ENCODE measurements around the gene NPHP4.

The NPHP4 gene

DNA sequence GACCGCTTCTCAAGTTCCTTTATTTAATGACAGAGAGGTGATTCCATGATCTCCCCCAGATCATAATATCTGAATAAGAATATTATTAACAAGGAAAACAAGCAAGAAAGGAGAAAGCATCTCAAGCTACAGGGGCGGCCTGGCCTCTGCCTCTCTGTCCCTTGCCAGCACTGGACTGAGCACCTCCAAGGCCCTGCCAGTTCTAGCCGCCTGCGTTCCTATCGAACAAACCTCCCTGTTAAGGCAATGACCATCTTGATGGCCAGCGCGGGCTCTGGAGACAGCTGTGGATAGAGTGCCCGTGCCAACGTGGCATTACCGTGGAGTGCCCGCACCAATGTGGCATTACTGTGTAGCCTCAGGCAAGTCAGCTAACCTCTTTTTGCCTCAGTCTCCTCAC, 84.8 kb downstream of the NPHP4 start:
- Histone ChIP-seq H3K4me1 (ENCODE audit: control insufficient read depth, insufficient read depth, low read length, poor library complexity, severe bottlenecking) (no peaks in the 10 kb centered on the region), H3K4me3 (ENCODE audit: extremely low read depth, insufficient read depth, low read length, poor library complexity, severe bottlenecking) (no peak overlapping the region), H3K9me3 (ENCODE audit: control insufficient read depth, low read length) (no peaks in the 10 kb centered on the region), H3K27ac (ENCODE audit: low read depth, low read length, severe bottlenecking) (no peak overlapping the region), H3K36me3 (ENCODE audit: control insufficient read depth, insufficient read depth, low read length) (peaks cover 18% of the 10 kb centered on the region)
- WGBS, 2 experiments (ENCODE audit: insufficient coverage in 2 of 2) = 89 to 96% methylated on average over 8 to 10 of the region's 11 CpGs

DNA sequence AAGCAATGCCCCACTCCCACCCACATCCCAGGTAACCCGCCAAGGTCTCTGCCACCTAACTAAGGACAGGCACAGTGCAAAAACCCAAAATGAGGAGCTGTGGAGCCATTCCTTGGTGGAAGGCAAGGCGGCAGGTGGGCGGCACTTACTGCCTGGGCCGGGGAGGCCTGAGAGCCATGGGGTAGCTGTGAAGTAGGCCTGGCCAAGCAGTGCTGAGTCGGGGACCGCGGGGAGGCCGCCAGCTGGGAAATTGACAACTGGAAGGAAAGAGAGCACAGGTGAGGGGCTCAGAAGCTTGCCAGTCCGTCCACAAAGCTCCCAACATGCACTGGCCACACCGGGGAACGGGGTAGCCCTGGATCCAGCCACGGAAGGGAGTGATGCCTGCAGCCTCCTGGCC, 85.3 kb downstream of the NPHP4 start:
- H3K4me1 ChIP-seq (ENCODE audit: control insufficient read depth, insufficient read depth, low read length, poor library complexity, severe bottlenecking) = no peaks in the 10 kb centered on the region
- H3K27ac ChIP-seq (ENCODE audit: low read depth, low read length, severe bottlenecking) = no peak overlapping the region
- H3K9me3 ChIP-seq (ENCODE audit: control insufficient read depth, low read length) = no peaks in the 10 kb centered on the region
- H3K4me3 ChIP-seq (ENCODE audit: extremely low read depth, insufficient read depth, low read length, poor library complexity, severe bottlenecking) = no peak overlapping the region
- H3K36me3 ChIP-seq (ENCODE audit: control insufficient read depth, insufficient read depth, low read length) = peaks cover 18% of the 10 kb centered on the region
- 97 to 98% methylated on average over 10 to 11 of the region's 12 CpGs for WGBS, 2 experiments (ENCODE audit: insufficient coverage in 2 of 2)

DNA sequence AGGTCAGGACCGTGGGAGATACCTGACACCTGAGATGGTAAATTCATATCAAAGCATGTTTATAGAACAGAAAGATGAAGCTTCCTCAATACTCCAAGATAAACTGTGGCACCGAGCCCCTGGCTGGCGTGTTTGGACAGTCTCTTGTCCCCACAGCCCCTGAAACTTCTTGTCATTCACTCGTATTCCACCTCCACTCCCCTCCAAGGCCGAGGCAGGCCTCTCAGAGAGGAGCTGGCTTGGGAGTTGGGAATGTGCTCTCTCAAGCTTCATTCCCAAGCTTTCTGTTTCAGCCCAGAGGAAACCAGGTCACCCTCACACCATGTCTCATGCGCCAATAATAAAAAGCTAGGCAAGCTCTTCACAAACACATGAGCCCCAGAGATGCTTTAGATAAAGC, 86.1 kb downstream of the NPHP4 start:
- H3K27ac ChIP-seq (ENCODE audit: low read depth, low read length, severe bottlenecking) = no peak overlapping the region
- H3K4me1 ChIP-seq (ENCODE audit: control insufficient read depth, insufficient read depth, low read length, poor library complexity, severe bottlenecking) = no peaks in the 10 kb centered on the region
- no peak overlapping the region for H3K4me3 ChIP-seq (ENCODE audit: extremely low read depth, insufficient read depth, low read length, poor library complexity, severe bottlenecking)
- H3K36me3 ChIP-seq (ENCODE audit: control insufficient read depth, insufficient read depth, low read length) = peaks cover 16% of the 10 kb centered on the region
- WGBS, 2 experiments (ENCODE audit: insufficient coverage in 2 of 2) = 100% methylated on average over 2 of the region's 6 CpGs; no CpG with 5 or more reads in 1 of the 2 experiments
- H3K9me3 ChIP-seq (ENCODE audit: control insufficient read depth, low read length) = no peaks in the 10 kb centered on the region

DNA sequence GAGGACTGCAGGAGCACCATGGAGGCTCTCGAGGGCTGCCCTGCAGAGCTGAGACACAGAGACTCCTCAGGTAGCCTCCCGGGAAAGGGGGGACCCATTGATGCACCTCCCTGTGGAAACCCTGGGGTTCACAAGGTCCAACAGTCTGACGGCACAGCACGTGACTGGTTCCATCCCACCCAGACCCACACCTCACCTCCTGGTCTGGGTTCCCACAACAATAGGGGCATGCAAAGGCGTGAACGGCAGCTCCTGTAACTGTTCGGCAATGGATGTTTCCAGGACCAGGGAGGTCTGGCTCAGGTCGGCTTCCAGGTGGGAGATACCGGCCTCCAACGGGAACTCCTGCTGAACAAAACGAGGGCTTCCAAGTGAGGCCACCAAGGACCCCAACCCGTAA, 86.8 kb downstream of the NPHP4 start:
- Histone ChIP-seq H3K9me3 (ENCODE audit: control insufficient read depth, low read length) (no peaks in the 10 kb centered on the region), H3K27ac (ENCODE audit: low read depth, low read length, severe bottlenecking) (no peak overlapping the region), H3K36me3 (ENCODE audit: control insufficient read depth, insufficient read depth, low read length) (peaks cover 16% of the 10 kb centered on the region), H3K4me3 (ENCODE audit: extremely low read depth, insufficient read depth, low read length, poor library complexity, severe bottlenecking) (no peak overlapping the region), H3K4me1 (ENCODE audit: control insufficient read depth, insufficient read depth, low read length, poor library complexity, severe bottlenecking) (no peaks in the 10 kb centered on the region)
- 93 to 95% methylated on average over 9 to 11 of the region's 12 CpGs for WGBS, 2 experiments (ENCODE audit: insufficient coverage in 2 of 2)

DNA sequence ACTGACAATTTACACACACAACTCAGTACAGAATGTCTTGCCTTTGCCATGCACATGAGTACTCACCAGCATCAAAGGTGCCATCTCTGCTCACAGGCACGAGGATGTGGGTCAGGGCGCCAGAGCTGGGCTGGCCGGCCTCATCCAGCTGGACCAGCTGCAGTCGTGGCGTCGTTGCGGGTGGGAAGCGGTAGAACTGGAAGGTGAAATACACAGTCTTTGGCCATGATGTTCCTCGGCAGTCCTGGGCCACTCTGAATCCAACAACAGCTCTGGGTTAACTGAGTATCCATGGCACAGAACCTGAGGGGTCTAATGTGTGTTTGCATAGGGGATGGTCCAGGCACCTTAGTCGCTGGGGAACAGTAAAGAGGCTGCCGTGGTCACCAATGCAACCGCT, 87.7 kb downstream of the NPHP4 start:
- H3K4me1 ChIP-seq (ENCODE audit: control insufficient read depth, insufficient read depth, low read length, poor library complexity, severe bottlenecking) = no peaks in the 10 kb centered on the region
- no peak overlapping the region for H3K4me3 ChIP-seq (ENCODE audit: extremely low read depth, insufficient read depth, low read length, poor library complexity, severe bottlenecking)
- peaks cover 16% of the 10 kb centered on the region for H3K36me3 ChIP-seq (ENCODE audit: control insufficient read depth, insufficient read depth, low read length)
- H3K27ac ChIP-seq (ENCODE audit: low read depth, low read length, severe bottlenecking) = no peak overlapping the region
- 88 to 94% methylated on average over 11 to 12 of the region's 12 CpGs for WGBS, 2 experiments (ENCODE audit: insufficient coverage in 2 of 2)
- H3K9me3 ChIP-seq (ENCODE audit: control insufficient read depth, low read length) = no peaks in the 10 kb centered on the region

DNA sequence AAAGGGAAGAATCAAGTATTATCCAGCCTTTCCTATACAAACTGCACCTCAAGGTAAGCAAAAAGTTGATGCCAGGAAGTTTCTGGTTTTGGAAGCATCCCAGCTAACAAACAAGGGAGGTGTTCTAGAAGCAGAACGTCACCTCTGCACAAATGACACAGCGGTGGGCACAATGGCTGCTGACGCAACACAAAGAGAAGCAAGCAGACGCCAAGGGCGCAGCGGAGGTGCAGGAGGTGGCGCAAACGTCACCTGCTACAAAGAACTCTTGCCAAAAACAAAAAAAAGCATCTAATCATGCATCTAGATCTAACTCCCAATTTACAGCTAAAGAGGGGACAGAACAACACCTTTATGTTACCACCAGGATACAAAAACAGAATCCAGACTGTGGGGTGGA, 88.5 kb downstream of the NPHP4 start:
- H3K36me3 ChIP-seq (ENCODE audit: control insufficient read depth, insufficient read depth, low read length) = peaks cover 16% of the 10 kb centered on the region
- 90 to 91% methylated on average over 8 of the region's 8 CpGs for WGBS, 2 experiments (ENCODE audit: insufficient coverage in 2 of 2)
- no peak overlapping the region for H3K4me3 ChIP-seq (ENCODE audit: extremely low read depth, insufficient read depth, low read length, poor library complexity, severe bottlenecking)
- no peak overlapping the region for H3K27ac ChIP-seq (ENCODE audit: low read depth, low read length, severe bottlenecking)
- H3K4me1 ChIP-seq (ENCODE audit: control insufficient read depth, insufficient read depth, low read length, poor library complexity, severe bottlenecking) = no peaks in the 10 kb centered on the region
- no peaks in the 10 kb centered on the region for H3K9me3 ChIP-seq (ENCODE audit: control insufficient read depth, low read length)

DNA sequence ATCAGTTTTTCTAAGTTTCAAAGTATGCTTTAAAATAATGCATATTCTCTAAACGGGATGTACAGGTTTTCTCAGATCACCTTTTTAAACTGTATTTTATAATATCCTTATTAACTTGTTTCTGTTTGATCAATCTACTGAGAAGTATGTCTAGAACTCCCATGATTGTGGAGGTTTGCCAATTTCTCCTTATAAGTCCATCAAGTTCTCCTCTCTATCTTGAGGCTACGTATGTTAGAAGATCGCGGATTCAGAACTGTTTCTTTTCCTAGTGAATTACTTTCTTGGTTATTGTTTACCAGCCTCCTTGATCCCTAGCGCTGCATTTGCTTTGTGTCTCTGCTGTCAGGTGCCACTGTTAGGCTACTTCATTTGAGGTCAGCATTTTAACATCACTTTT, 89.2 kb downstream of the NPHP4 start:
- H3K4me1 ChIP-seq (ENCODE audit: control insufficient read depth, insufficient read depth, low read length, poor library complexity, severe bottlenecking) = no peaks in the 10 kb centered on the region
- no peak overlapping the region for H3K27ac ChIP-seq (ENCODE audit: low read depth, low read length, severe bottlenecking)
- H3K4me3 ChIP-seq (ENCODE audit: extremely low read depth, insufficient read depth, low read length, poor library complexity, severe bottlenecking) = no peak overlapping the region
- no peaks in the 10 kb centered on the region for H3K9me3 ChIP-seq (ENCODE audit: control insufficient read depth, low read length)
- 100% methylated on average over 1 to 4 of the region's 5 CpGs for WGBS, 2 experiments (ENCODE audit: insufficient coverage in 2 of 2)
- peaks cover 16% of the 10 kb centered on the region for H3K36me3 ChIP-seq (ENCODE audit: control insufficient read depth, insufficient read depth, low read length)

DNA sequence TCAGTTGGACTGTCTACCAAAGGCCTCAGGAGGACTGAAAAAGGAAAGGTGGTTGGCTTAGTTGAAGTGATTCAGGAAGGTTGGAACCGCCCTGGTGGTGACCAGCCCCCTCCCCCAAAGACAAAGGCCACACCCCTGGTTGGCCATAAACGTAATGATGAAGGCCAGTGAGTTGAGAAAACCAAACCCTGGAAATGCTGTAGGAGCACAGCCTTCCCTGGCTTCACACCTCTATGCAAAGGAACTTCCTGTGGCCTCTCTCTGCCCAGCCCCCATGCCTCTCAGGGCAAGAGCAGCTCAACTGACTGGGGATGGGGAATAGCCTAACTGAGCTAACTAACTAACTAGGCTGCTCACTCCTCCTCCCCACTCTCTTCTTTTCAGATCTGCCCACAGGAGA, 90.4 kb downstream of the NPHP4 start:
- H3K27ac ChIP-seq (ENCODE audit: low read depth, low read length, severe bottlenecking) = no peak overlapping the region
- H3K36me3 ChIP-seq (ENCODE audit: control insufficient read depth, insufficient read depth, low read length) = peaks cover 16% of the 10 kb centered on the region
- no peaks in the 10 kb centered on the region for H3K9me3 ChIP-seq (ENCODE audit: control insufficient read depth, low read length)
- WGBS, 2 experiments (ENCODE audit: insufficient coverage in 2 of 2) = no CpG with 5 or more reads among the region's 2 CpGs
- peaks cover under 1% of the 10 kb centered on the region for H3K4me1 ChIP-seq (ENCODE audit: control insufficient read depth, insufficient read depth, low read length, poor library complexity, severe bottlenecking)
- H3K4me3 ChIP-seq (ENCODE audit: extremely low read depth, insufficient read depth, low read length, poor library complexity, severe bottlenecking) = no peak overlapping the region

DNA sequence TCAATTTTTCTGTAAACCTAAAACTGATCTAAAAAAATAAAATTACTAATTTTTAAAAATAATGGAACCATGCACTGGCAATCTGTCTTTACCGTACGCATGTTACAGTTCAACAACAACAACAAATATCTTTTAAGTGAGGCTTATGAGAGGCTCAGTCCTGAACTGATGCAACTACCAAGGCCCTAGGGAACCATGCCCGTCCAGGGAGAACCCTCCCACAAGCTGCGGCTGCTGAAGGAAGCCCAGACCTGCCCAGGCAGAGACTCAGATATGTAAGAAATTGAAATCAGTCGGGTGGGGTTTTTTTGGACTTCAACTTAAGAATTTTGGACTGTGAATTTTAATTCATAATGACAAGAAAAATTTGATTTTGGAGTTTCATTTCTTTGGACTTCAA, 91.1 kb downstream of the NPHP4 start:
- Histone ChIP-seq H3K4me1 (ENCODE audit: control insufficient read depth, insufficient read depth, low read length, poor library complexity, severe bottlenecking) (peaks cover 4% of the 10 kb centered on the region), H3K27ac (ENCODE audit: low read depth, low read length, severe bottlenecking) (no peak overlapping the region), H3K9me3 (ENCODE audit: control insufficient read depth, low read length) (no peaks in the 10 kb centered on the region), H3K36me3 (ENCODE audit: control insufficient read depth, insufficient read depth, low read length) (peaks cover 16% of the 10 kb centered on the region), H3K4me3 (ENCODE audit: extremely low read depth, insufficient read depth, low read length, poor library complexity, severe bottlenecking) (no peak overlapping the region)
- 76 to 100% methylated on average over 3 to 4 of the region's 5 CpGs for WGBS, 2 experiments (ENCODE audit: insufficient coverage in 2 of 2)

DNA sequence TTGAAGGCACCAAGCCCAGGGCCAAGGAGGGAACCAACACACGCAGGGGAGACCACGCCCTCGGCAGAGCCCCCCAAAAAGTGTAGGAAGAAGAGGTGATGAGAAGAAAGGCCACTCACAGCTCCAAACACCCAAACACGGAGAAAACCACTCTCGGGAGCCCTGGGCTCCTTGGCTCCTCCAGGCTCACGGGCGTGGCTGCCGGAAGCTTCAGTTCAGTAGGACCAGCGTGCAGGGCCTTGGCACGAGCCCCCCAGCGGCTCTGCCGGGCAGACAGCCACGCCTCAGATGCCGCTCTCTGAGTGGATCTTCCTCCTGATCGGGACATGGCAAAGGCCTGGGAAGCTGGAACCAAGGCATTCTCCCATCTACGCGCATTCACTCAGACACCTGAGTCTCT, 94.0 kb downstream of the NPHP4 start:
- WGBS, 2 experiments (ENCODE audit: insufficient coverage in 2 of 2) = 92% methylated on average over 11 to 16 of the region's 17 CpGs
- no peaks in the 10 kb centered on the region for H3K36me3 ChIP-seq (ENCODE audit: control insufficient read depth, insufficient read depth, low read length)

DNA sequence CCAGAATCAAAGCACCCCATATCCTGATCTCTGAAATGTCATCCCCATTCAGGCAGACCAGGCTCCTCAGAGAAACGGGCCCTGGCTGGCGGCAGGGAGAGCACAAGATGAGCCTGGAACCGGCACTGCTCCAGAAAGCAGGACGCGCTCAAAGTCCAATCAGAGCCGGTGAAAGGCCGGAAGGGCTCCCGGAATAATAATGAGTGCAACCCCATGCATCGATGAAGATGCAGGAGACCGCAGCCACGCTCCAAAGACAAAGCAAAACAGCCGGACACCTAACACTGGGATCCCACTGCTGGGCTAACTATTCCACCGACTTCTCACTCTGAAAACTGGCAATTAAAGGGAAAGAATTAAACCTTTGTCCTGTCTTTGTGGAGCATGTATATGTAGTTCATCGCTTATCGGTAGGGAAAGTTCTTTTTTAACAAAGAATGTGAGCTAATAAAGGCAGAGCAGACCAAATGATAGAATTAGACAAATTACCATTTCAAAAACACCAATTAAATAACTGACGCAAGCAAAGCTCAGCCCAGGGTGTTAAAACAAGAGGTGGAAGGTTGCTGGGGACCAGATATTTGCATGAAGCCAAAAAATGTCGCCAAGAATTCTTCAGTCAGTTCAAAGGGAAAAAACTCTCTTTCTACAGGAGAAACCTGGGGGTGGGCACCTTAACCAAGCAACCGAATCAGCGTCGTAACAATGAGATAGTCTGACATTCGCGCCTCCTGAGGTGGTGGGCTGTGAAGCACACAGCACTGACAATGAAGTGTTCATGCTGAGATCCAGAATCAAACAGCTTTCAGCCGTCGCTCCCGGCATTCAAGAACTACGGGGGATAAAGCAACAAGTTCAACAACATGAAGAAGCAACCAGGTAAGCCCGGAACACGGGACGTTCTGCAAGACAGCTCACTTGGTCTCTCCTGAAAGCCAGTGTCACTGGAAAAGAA, 95.2 kb downstream of the NPHP4 start:
- no peak overlapping the region for H3K4me3 ChIP-seq (ENCODE audit: extremely low read depth, insufficient read depth, low read length, poor library complexity, severe bottlenecking)
- 25 to 26% methylated on average over 20 to 26 of the region's 29 CpGs for WGBS, 2 experiments (ENCODE audit: insufficient coverage in 2 of 2)
- no peaks in the 10 kb centered on the region for H3K36me3 ChIP-seq (ENCODE audit: control insufficient read depth, insufficient read depth, low read length)
- peaks cover 3% of the 10 kb centered on the region for H3K9me3 ChIP-seq (ENCODE audit: control insufficient read depth, low read length)
- no peak overlapping the region for H3K27ac ChIP-seq (ENCODE audit: low read depth, low read length, severe bottlenecking)
- H3K4me1 ChIP-seq (ENCODE audit: control insufficient read depth, insufficient read depth, low read length, poor library complexity, severe bottlenecking) = peaks cover 4% of the 10 kb centered on the region

More for the DNA sequence above, 94.0 kb downstream of the NPHP4 start:
- Histone ChIP-seq H3K4me1 (ENCODE audit: control insufficient read depth, insufficient read depth, low read length, poor library complexity, severe bottlenecking) (peaks cover 4% of the 10 kb centered on the region), H3K9me3 (ENCODE audit: control insufficient read depth, low read length) (peaks cover 3% of the 10 kb centered on the region), H3K27ac (ENCODE audit: low read depth, low read length, severe bottlenecking) (no peak overlapping the region), H3K4me3 (ENCODE audit: extremely low read depth, insufficient read depth, low read length, poor library complexity, severe bottlenecking) (no peak overlapping the region)
